ENCODE results near the gene GMEB1. TPM values are rescaled to one million over a fixed set of nuclear protein-coding genes. Genes with fewer than 3 reads are reported as not detected.

GMEB1 gene
- total and polyA plus RNA-seq, 10 of the 15 experiments (the other 5 are each of a cell fraction or from before 2014, with no cell fraction given): 4.9 to 17.6 (median 9.4) TPM

- peak; percentile 56 to 57; a peak in 3 of 4 replicates for TF ChIP-seq BHLHE40 (IDR thresholded peaks at IDR 0.05; ENCODE audit: borderline replicate concordance in 1 of 2, low read depth in 2 of 2, low read length in 1 of 2)
- TF ChIP-seq IKZF2 (IDR thresholded peaks at IDR 0.05): no peak
- TF ChIP-seq ZNF592 (IDR thresholded peaks at IDR 0.05): peak; percentile 76; the same call in 1 of the 2 replicates
- no peak for TF ChIP-seq TARDBP (IDR thresholded peaks at IDR 0.05; ENCODE audit: borderline replicate concordance)
- TF ChIP-seq MAX (IDR thresholded peaks at IDR 0.05; ENCODE audit: low read depth, low read length): peak; percentile 79; the same call in 1 of the 2 replicates
- TF ChIP-seq E2F8 (IDR thresholded peaks at IDR 0.05; ENCODE audit: low read depth, partially characterized antibody): no peak
- TF ChIP-seq ZNF384 (IDR thresholded peaks at IDR 0.05; ENCODE audit: borderline replicate concordance, low read depth, low read length): peak; percentile 44
- no peak for TF ChIP-seq RAD51 (IDR thresholded peaks at IDR 0.05)
- TF ChIP-seq SPI1 (IDR thresholded peaks at IDR 0.05; ENCODE audit: borderline replicate concordance, insufficient read depth, low read depth, low read length): peak; percentile 78; the same call in 1 of the 2 replicates
- no peak for TF ChIP-seq SMC3 (IDR thresholded peaks at IDR 0.05; ENCODE audit: borderline replicate concordance, low read length)
- no peak for TF ChIP-seq NFYB (IDR thresholded peaks at IDR 0.05; ENCODE audit: insufficient read depth, low read depth, low read length)
- no peak for TF ChIP-seq SMARCA5 (IDR thresholded peaks at IDR 0.05)
- TF ChIP-seq STAT1 (conservative IDR thresholded peaks at IDR 0.05): no peak
- no peak for TF ChIP-seq ZBTB4 (CRISPR knock-in tag; IDR thresholded peaks at IDR 0.05)
- TF ChIP-seq HSF1 (IDR thresholded peaks at IDR 0.05; ENCODE audit: low read depth, low read length): no peak
- no peak for TF ChIP-seq HCFC1 (IDR thresholded peaks at IDR 0.05; ENCODE audit: low read length)
- TF ChIP-seq NFXL1 (IDR thresholded peaks at IDR 0.05; ENCODE audit: borderline replicate concordance): no peak
- no peak for TF ChIP-seq RUNX3 (IDR thresholded peaks at IDR 0.05; ENCODE audit: low read length)
These were observed 20.5 kb upstream of the GMEB1 start (continued) for GRCh38 chr1:28648008-28648473.

All from GM12878 (cell line).